HS-27A (cell line): Measurements from ENCODE around the gene MAP3K20.
"Not testable (repeated sequence)": the region's sequence is repeated elsewhere in the genome, so short reads cannot be mapped to it uniquely, and the experiment has no call there.

Source experiments
- DNase-seq: peaks from one replicate; pipeline ENCODE4 v3.0.0-alpha.2; 2012; ENCODE audit warnings: low read depth, missing footprints

Gene MAP3K20

GRCh38 chr2:173281898-173282297 lies 206.3 kb downstream of the MAP3K20 start:
- not testable (repeated sequence) for DNase-seq

- no peak for DNase-seq
These were observed 207.3 kb downstream of the MAP3K20 start for GRCh38 chr2:173282795-173283545.

GRCh38 chr2:173286153-173286809 lies 210.6 kb downstream of the MAP3K20 start:
- no peak for DNase-seq

- DNase-seq: no peak
These were observed 211.9 kb downstream of the MAP3K20 start for GRCh38 chr2:173287594-173287993.

- peak; percentile 53 for DNase-seq
These were observed 212.9 kb downstream of the MAP3K20 start for GRCh38 chr2:173288561-173288960.

- DNase-seq: peak; percentile 5
These were observed 214.4 kb downstream of the MAP3K20 start for GRCh38 chr2:173290046-173290445.

GRCh38 chr2:173290518-173290917 lies 214.9 kb downstream of the MAP3K20 start:
- DNase-seq: peak; percentile 3

GRCh38 chr2:173291412-173291811 lies 215.8 kb downstream of the MAP3K20 start:
- no peak for DNase-seq

GRCh38 chr2:173296235-173296634 lies 220.6 kb downstream of the MAP3K20 start:
- DNase-seq: no peak

GRCh38 chr2:173298536-173299097 lies 223.0 kb downstream of the MAP3K20 start:
- DNase-seq: no peak

- no peak for DNase-seq
These were observed 224.1 kb downstream of the MAP3K20 start for GRCh38 chr2:173299764-173300163.

GRCh38 chr2:173300458-173300857 lies 224.8 kb downstream of the MAP3K20 start:
- no peak for DNase-seq

GRCh38 chr2:173301549-173301948 lies 225.9 kb downstream of the MAP3K20 start:
- not testable (repeated sequence) for DNase-seq

GRCh38 chr2:173305303-173305702 lies 229.7 kb downstream of the MAP3K20 start:
- DNase-seq: no peak

- no peak for DNase-seq
These were observed 231.6 kb downstream of the MAP3K20 start for GRCh38 chr2:173307293-173307692.

GRCh38 chr2:173309370-173309769 lies 233.7 kb downstream of the MAP3K20 start:
- DNase-seq: not testable (repeated sequence)

- DNase-seq: no peak
These were observed 236.4 kb downstream of the MAP3K20 start for GRCh38 chr2:173311844-173312606.
